ENCODE results near the gene ZNF205. TPM values are rescaled to one million over a fixed set of nuclear protein-coding genes. Genes with fewer than 3 reads are reported as not detected.

ZNF205 gene
- total and polyA plus RNA-seq, 2 experiments from 2014 or later, result 13.2 to 37.3 TPM

GRCh38 chr16:3122926-3123570 lies 10.7 kb downstream of the ZNF205 start:
- Histone ChIP-seq H3K36me3 (peaks cover 7% of the 10 kb centered on the region), H3K27me3 (no peaks in the 10 kb centered on the region), H3K27ac (no peak overlapping the region), H3K4me3 (no peak overlapping the region), H3K9me3 (ENCODE audit: low read depth) (no peaks in the 10 kb centered on the region), H3K4me1 (ENCODE audit: low read depth) (peaks cover 4% of the 10 kb centered on the region)
- no peak for TF ChIP-seq CTCF (IDR thresholded peaks at IDR 0.05; ENCODE audit: low read depth, low read length)
- DNase-seq (ENCODE audit: low read depth in 1 of 2, low spot score in 1 of 2), result no peak

- Histone ChIP-seq H3K27ac (peak overlapping the region; percentile 7), H3K36me3 (peaks cover 7% of the 10 kb centered on the region), H3K27me3 (no peaks in the 10 kb centered on the region), H3K4me1 (ENCODE audit: low read depth) (peaks cover 4% of the 10 kb centered on the region), H3K4me3 (peak overlapping the region; percentile 47), H3K9me3 (ENCODE audit: low read depth) (no peaks in the 10 kb centered on the region)
- TF ChIP-seq CTCF (IDR thresholded peaks at IDR 0.05; ENCODE audit: low read depth, low read length), result peak; percentile 27
- DNase-seq (ENCODE audit: low read depth in 1 of 2, low spot score in 1 of 2), result peak; percentile 96 to 99
Observed at GRCh38 chr16:3123986-3124886, 11.8 kb downstream of the ZNF205 start.

GRCh38 chr16:3127745-3128144 lies 15.4 kb downstream of the ZNF205 start:
- Histone ChIP-seq H3K4me1 (ENCODE audit: low read depth) (peaks cover 4% of the 10 kb centered on the region), H3K27me3 (no peaks in the 10 kb centered on the region), H3K36me3 (no peaks in the 10 kb centered on the region), H3K27ac (no peak overlapping the region), H3K9me3 (ENCODE audit: low read depth) (no peaks in the 10 kb centered on the region), H3K4me3 (no peak overlapping the region)
- DNase-seq (ENCODE audit: low read depth in 1 of 2, low spot score in 1 of 2), result no peak
- TF ChIP-seq CTCF (IDR thresholded peaks at IDR 0.05; ENCODE audit: low read depth, low read length), result no peak

GRCh38 chr16:3129137-3130131 lies 17.0 kb downstream of the ZNF205 start:
- no peak overlapping the region for H3K4me3 ChIP-seq
- no peaks in the 10 kb centered on the region for H3K27me3 ChIP-seq
- peak; percentile 92 for TF ChIP-seq CTCF (IDR thresholded peaks at IDR 0.05; ENCODE audit: low read depth, low read length)
- peak; percentile 87 to 92 for DNase-seq (ENCODE audit: low read depth in 1 of 2, low spot score in 1 of 2)
- peaks cover 2% of the 10 kb centered on the region for H3K4me1 ChIP-seq (ENCODE audit: low read depth)
- peak overlapping the region; percentile 15 for H3K27ac ChIP-seq
- no peaks in the 10 kb centered on the region for H3K36me3 ChIP-seq
- H3K9me3 ChIP-seq (ENCODE audit: low read depth), result no peaks in the 10 kb centered on the region

- peak; percentile 46 to 62 for DNase-seq (ENCODE audit: low read depth in 1 of 2, low spot score in 1 of 2)
- H3K27me3 ChIP-seq, result no peaks in the 10 kb centered on the region
- H3K9me3 ChIP-seq (ENCODE audit: low read depth), result no peaks in the 10 kb centered on the region
- H3K27ac ChIP-seq, result no peak overlapping the region
- peaks cover 2% of the 10 kb centered on the region for H3K4me1 ChIP-seq (ENCODE audit: low read depth)
- H3K36me3 ChIP-seq, result no peaks in the 10 kb centered on the region
- peak; percentile 62 for TF ChIP-seq CTCF (IDR thresholded peaks at IDR 0.05; ENCODE audit: low read depth, low read length)
- H3K4me3 ChIP-seq, result no peak overlapping the region
Observed at GRCh38 chr16:3131755-3132377, 19.5 kb downstream of the ZNF205 start.
